NCI-H510A (cell line): ENCODE results near the gene TBCCD1.

ENCODE experiments used
- DNase-seq: peaks from one replicate; lab custom pipeline; 2025; lab: John Stamatoyannopoulos, UW

The TBCCD1 gene

GRCh38 chr3:186567072-186567921, at the start of gene TBCCD1:
TSS of gene TBCCD1 (minus strand) at chr3:186567339. CDS start at chr3:186564329, 3,010 bp downstream.
- peak; percentile 62 for DNase-seq

DNA sequence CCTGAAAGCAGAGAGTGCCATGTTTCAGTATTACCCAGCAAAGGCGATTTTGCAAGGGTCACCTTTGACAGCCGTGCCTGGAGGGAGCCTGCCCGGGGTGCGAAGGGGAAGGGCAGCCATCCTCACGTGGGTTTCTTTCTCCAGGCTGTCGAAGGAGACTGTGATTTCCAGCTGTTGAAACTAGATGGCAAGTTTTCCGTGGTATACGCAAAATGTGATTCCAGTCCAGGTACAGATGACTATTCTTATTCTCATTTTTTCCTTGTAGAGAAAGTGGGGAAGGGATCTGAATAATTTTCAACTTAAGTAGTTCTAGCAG, 49.1 kb upstream of the TBCCD1 start:
- DNase-seq = no peak

DNA sequence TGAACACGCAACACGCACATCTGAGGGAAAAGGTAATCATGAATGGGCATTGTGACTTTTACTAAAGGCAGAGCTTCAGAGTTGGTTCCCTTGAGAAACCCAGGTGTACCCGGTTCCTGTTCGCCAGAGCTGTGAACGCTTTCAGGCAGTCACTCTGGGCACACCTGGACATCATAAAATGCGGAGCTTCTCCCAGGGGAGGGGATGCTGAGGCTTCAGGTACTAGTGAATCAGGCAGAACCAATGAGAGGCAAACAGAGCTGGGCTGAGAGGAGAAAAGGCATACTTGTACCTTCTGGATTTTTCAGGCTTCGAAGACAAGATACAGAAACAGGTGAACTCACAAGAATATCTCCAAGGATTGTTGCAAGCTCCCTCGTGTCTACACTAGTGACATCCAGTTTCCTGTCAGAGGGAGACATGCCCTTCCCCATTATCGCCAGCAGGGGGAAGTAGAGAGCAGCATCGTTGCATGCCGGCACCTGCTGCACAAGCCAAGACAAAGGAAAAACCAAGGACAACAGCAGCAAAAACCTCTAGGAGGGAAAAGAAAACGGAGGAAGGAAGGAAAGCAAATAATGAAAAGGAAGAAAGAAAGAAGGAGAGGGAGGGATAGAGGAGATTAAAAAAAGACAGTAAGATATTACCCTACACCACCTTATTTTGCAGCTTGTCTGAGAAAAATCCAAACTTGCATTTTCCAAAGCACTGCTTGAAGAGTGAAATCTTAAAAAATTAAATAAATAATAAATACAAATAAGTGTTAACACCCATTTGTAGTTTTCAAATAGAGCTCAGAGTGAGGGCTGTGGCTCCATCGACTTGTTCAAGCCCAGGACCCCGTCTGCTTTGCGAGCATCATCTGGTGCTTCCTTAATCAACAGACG, 47.7 kb upstream of the TBCCD1 start:
- no peak for DNase-seq

DNA sequence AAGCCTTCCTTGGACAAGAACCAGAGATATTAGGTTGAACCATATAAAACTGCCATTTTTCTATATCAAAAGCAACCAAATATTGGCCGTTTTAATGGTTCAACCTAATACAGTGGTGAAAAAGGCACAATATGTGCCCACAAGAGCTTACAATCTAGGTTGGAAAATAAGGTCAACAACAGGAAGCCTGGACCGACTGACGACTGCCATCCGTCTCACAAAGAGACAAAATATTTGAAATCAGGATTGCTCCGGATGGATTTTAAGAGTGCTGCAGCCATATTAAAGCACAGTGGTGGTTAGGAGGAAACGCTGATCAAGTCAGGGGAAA, 47.1 kb upstream of the TBCCD1 start:
- no peak for DNase-seq

- no peak for DNase-seq
These were observed 46.6 kb upstream of the TBCCD1 start for GRCh38 chr3:186613637-186614265.

- no peak for DNase-seq
These were observed 45.8 kb upstream of the TBCCD1 start, which contains the start of gene AHSG for GRCh38 chr3:186612721-186613636. TSS of gene AHSG (plus strand) at chr3:186613060. CDS start at chr3:186613142, 82 bp downstream.

DNA sequence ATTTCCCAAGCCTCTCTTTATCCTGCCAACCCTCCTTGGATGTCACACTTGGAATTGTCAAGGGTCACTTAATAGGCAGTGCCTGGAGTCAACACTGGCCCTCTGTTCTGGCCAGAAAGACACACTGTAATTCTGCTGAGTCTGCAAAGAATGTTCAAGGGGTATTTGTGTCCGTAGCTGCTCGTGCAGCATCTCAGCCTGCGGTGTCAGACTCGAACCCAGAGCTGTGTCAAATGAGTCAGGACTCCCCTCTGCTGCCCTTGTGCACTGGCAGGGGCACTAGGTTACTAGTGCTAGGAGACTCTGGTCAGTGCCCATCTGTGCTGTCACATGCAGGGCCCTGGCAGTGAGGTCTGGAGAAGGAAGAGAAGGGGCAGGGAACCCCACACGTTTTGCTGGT, 44.9 kb upstream of the TBCCD1 start:
- DNase-seq = no peak

GRCh38 chr3:186609247-186609868, 42.2 kb upstream of the TBCCD1 start:
- DNase-seq = no peak

DNA sequence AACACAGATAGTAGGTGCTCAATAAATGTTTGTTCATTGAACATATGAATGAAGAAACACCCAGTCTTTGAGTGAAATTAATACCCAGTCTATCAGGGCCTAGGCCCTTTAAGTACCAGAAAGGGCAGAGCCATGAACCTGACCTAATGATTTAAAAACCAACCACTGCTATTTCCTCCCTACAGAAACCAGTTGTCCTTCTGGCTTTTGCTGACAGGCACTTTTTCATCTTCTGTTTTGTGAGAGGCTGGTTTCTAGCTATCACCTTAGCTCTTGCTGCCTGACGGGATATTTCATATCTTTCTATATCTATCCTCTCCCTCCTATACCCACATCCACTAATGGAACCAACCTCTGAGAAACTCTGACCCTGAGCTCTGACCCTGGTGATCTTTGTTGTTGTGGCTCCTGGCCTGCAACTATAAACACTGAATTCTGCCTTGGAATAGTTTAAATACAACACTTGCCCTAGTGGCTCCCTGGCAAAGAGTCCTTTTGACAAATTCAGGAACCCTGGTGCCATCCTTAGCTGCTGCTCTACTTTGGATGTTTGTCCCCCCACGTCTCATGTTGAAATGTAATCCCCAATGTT, 41.6 kb upstream of the TBCCD1 start:
- no peak for DNase-seq

DNA sequence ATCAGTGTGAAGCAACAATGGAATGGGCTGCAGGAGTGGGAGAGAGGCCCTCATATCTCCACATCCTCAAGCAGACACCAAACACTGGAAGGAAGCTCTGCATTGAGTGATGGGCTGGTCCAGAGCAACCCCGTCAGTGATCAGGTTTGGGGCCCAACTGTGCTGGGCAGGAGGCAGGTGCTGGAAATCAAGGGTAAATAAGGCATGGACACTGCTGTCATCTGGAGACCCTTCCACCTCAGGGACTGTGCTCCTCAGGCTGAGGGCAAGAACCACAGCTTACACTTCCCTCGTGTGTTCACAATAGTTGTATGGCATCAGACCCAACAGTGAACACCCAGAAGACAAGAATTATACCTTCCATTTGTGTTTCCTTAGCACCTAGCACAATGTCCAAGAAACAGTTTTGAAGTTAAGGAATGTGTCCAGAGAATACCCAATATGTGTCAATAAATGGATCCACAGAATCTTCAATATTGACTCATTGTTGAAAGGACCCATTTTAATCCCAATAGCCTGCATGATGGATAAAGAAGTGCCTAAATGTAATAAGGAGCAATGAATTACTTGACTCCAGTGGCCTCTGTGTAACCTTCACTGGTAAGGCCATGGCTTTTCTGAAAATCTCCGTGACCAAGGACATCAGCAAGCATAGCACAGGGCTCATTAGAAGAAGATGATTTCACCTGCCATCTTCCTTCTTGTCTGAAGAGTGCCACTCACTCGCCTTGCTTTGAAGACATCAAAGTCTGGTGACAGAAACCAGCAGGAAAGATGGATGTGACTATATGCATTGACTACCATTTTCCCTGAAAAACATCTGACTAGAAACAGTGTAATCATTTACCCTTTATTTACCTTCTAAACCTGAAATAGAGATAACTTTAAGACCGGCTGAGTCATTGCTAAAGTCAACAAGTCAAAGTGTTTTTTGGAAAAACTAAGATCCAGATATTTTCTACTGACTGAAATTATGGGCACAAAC, 38.7 kb upstream of the TBCCD1 start:
- DNase-seq = no peak

DNA sequence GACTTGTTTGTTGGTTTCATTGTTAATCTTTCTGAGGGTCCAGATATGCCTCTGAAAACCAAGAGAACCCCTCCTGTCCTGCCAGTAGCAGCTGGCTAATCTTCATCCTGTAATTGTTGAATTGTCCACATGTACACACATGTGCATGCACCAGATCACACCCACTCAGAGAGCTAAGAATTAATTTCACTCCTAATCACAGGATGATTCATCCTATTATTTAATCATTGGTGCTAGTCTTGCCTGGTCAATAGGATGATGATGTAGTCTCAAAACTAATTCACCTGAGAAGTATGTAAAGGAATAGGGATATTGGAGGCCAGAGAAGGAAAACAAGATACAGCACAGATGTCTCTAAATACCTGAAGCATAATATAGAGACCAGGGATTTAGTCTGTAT, 37.9 kb upstream of the TBCCD1 start:
- no peak for DNase-seq

- no peak for DNase-seq
These were observed 36.0 kb upstream of the TBCCD1 start for GRCh38 chr3:186603159-186603558.

DNA sequence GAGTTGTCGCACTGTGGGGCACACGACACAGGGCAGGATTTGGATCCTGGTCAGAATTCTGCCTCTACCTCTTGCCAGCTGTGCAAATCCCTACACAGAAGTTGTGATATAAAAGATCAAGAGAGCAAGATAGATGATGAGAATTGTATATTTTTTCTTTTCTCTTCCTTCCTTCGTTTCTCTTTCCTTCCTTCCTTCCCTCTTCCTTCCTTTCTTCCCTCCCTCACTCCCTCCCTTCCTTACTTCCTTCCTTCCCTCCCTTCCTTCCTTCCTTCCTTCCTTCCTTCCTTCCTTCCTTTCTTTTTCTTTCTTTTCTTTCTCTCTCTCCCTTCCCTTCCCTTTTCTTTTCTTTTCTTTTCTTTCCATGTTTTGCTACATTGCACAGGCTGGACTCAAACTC, 33.8 kb upstream of the TBCCD1 start:
- no peak for DNase-seq

- DNase-seq = no peak
These were observed 32.6 kb upstream of the TBCCD1 start for GRCh38 chr3:186599785-186600166.

GRCh38 chr3:186599142-186599784, 32.1 kb upstream of the TBCCD1 start:
- no peak for DNase-seq

DNA sequence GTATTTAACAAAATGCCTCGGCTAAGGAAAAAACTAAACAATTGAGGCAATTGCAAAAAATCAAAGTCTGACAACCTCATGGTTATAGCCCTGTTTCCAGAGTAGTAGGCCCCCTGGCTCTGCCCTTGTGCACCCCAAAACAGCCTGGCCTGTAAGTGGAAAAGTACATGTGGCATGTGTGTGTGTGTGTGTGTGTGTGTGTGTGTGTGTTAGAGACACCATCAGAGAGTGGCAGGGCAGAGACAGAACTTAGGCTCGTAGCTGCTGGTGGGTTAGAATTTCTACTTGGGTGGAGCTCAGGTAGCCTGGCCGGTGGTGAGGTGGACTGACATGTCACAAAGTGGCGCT, 31.6 kb upstream of the TBCCD1 start:
- no peak for DNase-seq

GRCh38 chr3:186598108-186598784, 31.1 kb upstream of the TBCCD1 start:
- DNase-seq = no peak

GRCh38 chr3:186596568-186597287, 29.6 kb upstream of the TBCCD1 start:
- DNase-seq = no peak
